Keratinocyte (primary cell): ENCODE results near the gene IPPK. TPM values are rescaled to one million over a fixed set of nuclear protein-coding genes. Genes with fewer than 3 reads are reported as not detected.

Source experiments
- DNase-seq: peaks from one replicate; pipeline ENCODE4 v3.0.0-alpha.2; 2011; ENCODE audit warnings: low read depth, missing footprints, low spot score
- FAIRE-seq: peaks from 2 replicates; lab custom pipeline; 2011; peaks lifted over from hg19 to GRCh38; lab: Jason Lieb, UNC
- H2AFZ ChIP-seq: 2 replicates; pipeline ENCODE4 v1.6.0; 2012; ENCODE audit warnings: low read length, control low read depth, inconsistent platforms; ENCODE audit not compliant: control insufficient read depth
- H3K27ac ChIP-seq: 2 replicates; pipeline ENCODE4 v1.5.1; 2011; ENCODE audit warnings: low read length; ENCODE audit not compliant: control insufficient read depth, insufficient read depth
- H3K27me3 ChIP-seq: 3 replicates; pipeline ENCODE4 v1.6.0; 2011; ENCODE audit warnings: low read length; ENCODE audit not compliant: control insufficient read depth, insufficient read depth; ENCODE audit errors: extremely low read depth
- H3K36me3 ChIP-seq, 2 experiments: 2 replicates in 1 of 2; 3 replicates in 1 of 2; pipeline ENCODE4 v1.5.1; 2011; ENCODE audit warnings: low read length in 2 of 2, mild to moderate bottlenecking in 1 of 2; ENCODE audit not compliant: control insufficient read depth in 2 of 2, insufficient read depth in 2 of 2; ENCODE audit errors: extremely low read depth in 1 of 2
- H3K4me1 ChIP-seq: 3 replicates; pipeline ENCODE4 v1.5.1; 2011; ENCODE audit warnings: low read length; ENCODE audit not compliant: control insufficient read depth, insufficient read depth; ENCODE audit errors: extremely low read depth
- H3K4me2 ChIP-seq: 3 replicates; pipeline ENCODE4 v1.6.0; 2011; ENCODE audit warnings: low read depth, low read length; ENCODE audit not compliant: control insufficient read depth, insufficient read depth; ENCODE audit errors: extremely low read depth
- H3K4me3 ChIP-seq, 3 experiments: fragments of 200-600 bp in 1 of 3; sonication (generic) in 1 of 3; 2 replicates in 2 of 3; 3 replicates in 1 of 3; pipeline ENCODE4 v1.5.1; 2011 to 2016; ENCODE audit warnings: low read length in 3 of 3, mild to moderate bottlenecking in 3 of 3, control low read depth in 2 of 3, inconsistent platforms in 1 of 3, low read depth in 1 of 3, mixed read lengths in 1 of 3, mixed run types in 1 of 3, moderate library complexity in 1 of 3; ENCODE audit not compliant: control insufficient read depth in 2 of 3, insufficient read depth in 2 of 3; ENCODE audit errors: extremely low read depth in 1 of 3
- H3K79me2 ChIP-seq: 2 replicates; pipeline ENCODE4 v1.6.0; 2012; ENCODE audit warnings: low read length; ENCODE audit not compliant: control insufficient read depth, insufficient read depth
- H3K9ac ChIP-seq: 3 replicates; pipeline ENCODE4 v1.6.0; 2011; ENCODE audit warnings: low read length; ENCODE audit not compliant: control insufficient read depth, insufficient read depth; ENCODE audit errors: extremely low read depth
- H3K9me1 ChIP-seq: 3 replicates; pipeline ENCODE4 v1.6.0; 2011; ENCODE audit warnings: low read length; ENCODE audit not compliant: control insufficient read depth, insufficient read depth; ENCODE audit errors: extremely low read depth
- H3K9me3 ChIP-seq: 2 replicates; pipeline ENCODE4 v1.5.1; 2012; ENCODE audit warnings: low read depth, low read length; ENCODE audit not compliant: control insufficient read depth
- H4K20me1 ChIP-seq: 3 replicates; pipeline ENCODE4 v1.6.0; 2011; ENCODE audit warnings: low read length; ENCODE audit not compliant: control insufficient read depth, insufficient read depth; ENCODE audit errors: extremely low read depth
- EZH2 ChIP-seq: IDR thresholded peaks from one replicate; pipeline ENCODE4 v1.6.1; 2012; ENCODE audit warnings: inconsistent platforms, mild to moderate bottlenecking, low read length, moderate library complexity
- dilution Hi-C: fragments of 300-500 bp; cut with MboI; formaldehyde crosslinking; loops from one replicate; pipeline ENCODE4 v1.7.0; 2020; ENCODE audit warnings: low sequenced_read_pairs; ENCODE audit not compliant: extremely low pct_ligation_motif_present
- polyA plus RNA-seq, 5 experiments: library from polyadenylated mRNA; depleted of rRNA in 3 of 5; stranded (reverse) in 3 of 5; stranded (forward) in 1 of 5; unstranded in 1 of 5; fragments of >200 nt; gene quantifications; 1 replicate in 1 of 5; 2 replicates in 3 of 5; 3 replicates in 1 of 5; pipeline versions ENCODE4 v1.2.1 to v1.2.3, GENCODE V29; 2011 to 2012; ENCODE audit warnings: missing spikeins in 2 of 5, low read depth in 1 of 5, low replicate concordance in 1 of 5
- TF ChIP-seq, protein P1 (sequence below), 3 experiments: IDR thresholded peaks in 1 of 3; conservative IDR thresholded peaks in 1 of 3; optimal IDR thresholded peaks in 1 of 3; 2 replicates in 2 of 3; 3 replicates in 1 of 3; pipeline versions ENCODE3 to v1.5.1; 2011; ENCODE audit warnings: low read length in 3 of 3, mild to moderate bottlenecking in 3 of 3, moderate library complexity in 2 of 3, control low read depth in 1 of 3, inconsistent platforms in 1 of 3; ENCODE audit not compliant: insufficient read depth in 2 of 3; ENCODE audit errors: extremely low read depth in 1 of 3

Gene IPPK
- polyA plus RNA-seq, 1 donor (not counting 4 experiments of a cell fraction or from before 2014, with no cell fraction given), result 32.4 TPM

- H3K4me3 ChIP-seq, result no peak overlapping the region
- H3K9me1 ChIP-seq, result no peaks in the 10 kb centered on the region
- no peaks in the 10 kb centered on the region for H3K27me3 ChIP-seq
- FAIRE-seq, result no peak
- peak overlapping the region; percentile 78 for H3K9ac ChIP-seq
- H3K4me2 ChIP-seq, result peak overlapping the region; percentile 57
- H3K79me2 ChIP-seq, result peaks cover 41% of the 10 kb centered on the region
- H3K4me1 ChIP-seq, result peaks cover 36% of the 10 kb centered on the region
- no peaks in the 10 kb centered on the region for H4K20me1 ChIP-seq
- H3K27ac ChIP-seq, result peak overlapping the region; percentile 86
- H3K9me3 ChIP-seq, result no peaks in the 10 kb centered on the region
- dilution Hi-C loops, result no loop called here
- H2AFZ ChIP-seq, result no peak overlapping the region
- TF ChIP-seq, protein P1, sequence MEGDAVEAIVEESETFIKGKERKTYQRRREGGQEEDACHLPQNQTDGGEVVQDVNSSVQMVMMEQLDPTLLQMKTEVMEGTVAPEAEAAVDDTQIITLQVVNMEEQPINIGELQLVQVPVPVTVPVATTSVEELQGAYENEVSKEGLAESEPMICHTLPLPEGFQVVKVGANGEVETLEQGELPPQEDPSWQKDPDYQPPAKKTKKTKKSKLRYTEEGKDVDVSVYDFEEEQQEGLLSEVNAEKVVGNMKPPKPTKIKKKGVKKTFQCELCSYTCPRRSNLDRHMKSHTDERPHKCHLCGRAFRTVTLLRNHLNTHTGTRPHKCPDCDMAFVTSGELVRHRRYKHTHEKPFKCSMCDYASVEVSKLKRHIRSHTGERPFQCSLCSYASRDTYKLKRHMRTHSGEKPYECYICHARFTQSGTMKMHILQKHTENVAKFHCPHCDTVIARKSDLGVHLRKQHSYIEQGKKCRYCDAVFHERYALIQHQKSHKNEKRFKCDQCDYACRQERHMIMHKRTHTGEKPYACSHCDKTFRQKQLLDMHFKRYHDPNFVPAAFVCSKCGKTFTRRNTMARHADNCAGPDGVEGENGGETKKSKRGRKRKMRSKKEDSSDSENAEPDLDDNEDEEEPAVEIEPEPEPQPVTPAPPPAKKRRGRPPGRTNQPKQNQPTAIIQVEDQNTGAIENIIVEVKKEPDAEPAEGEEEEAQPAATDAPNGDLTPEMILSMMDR (optimal IDR thresholded peaks at IDR 0.05 in 1 of 3, IDR thresholded peaks at IDR 0.05 in 1 of 3, conservative IDR thresholded peaks at IDR 0.05 in 1 of 3; ENCODE audit: extremely low read depth in 1 of 3, insufficient read depth in 2 of 3, low read length in 3 of 3), result no peak
- TF ChIP-seq EZH2, result no peak
- DNase-seq, result no peak
- peaks cover 19 to 40% of the 10 kb centered on the region in 2 experiments for H3K36me3 ChIP-seq
Measured at GRCh38 chr9:92655366-92655765, 14.6 kb downstream of the IPPK start.

DNA sequence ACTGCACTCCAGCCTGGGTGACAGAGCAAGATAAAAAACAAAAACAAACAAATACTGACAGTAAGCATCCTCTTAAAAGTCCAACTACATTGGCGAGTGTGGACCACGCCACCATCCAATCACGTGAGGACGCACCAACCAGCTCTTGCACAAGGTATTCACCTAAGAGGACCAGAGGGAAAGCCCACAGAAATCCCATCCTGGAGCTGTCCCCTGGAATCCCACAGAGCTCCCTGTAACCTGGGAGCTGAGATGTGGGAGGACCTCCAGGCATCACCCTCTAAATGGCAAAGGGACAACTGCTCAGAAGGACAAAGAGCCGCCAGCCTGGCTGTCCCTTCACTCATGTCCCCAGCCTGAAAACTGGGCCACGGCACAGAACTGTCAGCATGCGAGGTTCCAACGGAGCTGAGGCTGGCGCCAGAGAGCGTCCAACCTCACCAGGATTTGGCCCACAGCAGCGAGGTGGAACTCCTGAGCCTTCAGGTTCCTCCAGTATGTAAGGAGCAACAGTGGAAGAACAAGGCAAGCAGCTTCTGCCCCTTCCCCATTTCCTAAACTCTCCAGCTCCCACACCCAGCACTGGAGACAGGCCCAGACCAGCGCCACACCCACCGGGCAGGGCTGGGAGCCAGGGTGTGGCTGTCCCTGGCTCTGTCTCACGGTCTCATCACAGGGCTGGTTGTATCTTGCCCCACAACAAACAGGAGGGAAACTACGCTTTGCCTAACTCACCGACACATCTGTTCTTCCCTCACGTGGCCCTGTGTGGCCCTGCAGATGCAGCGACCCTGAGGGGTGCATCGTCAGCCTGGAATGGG lies 15.2 kb downstream of the IPPK start:
- Histone ChIP-seq H3K4me2 (peak overlapping the region; percentile 57), H3K4me3 (peak overlapping the region in 1 of 3 experiments; percentile 4), H4K20me1 (no peaks in the 10 kb centered on the region), H3K4me1 (peaks cover 36% of the 10 kb centered on the region), H3K36me3 (peaks cover 21 to 36% of the 10 kb centered on the region in 2 experiments), H3K27ac (peak overlapping the region; percentile 86), H2AFZ (no peak overlapping the region), H3K79me2 (peaks cover 34% of the 10 kb centered on the region), H3K9ac (peak overlapping the region; percentile 78), H3K9me3 (no peaks in the 10 kb centered on the region), H3K27me3 (no peaks in the 10 kb centered on the region), H3K9me1 (no peaks in the 10 kb centered on the region)
- TF ChIP-seq, protein P1 (optimal IDR thresholded peaks at IDR 0.05 in 1 of 3, IDR thresholded peaks at IDR 0.05 in 1 of 3, conservative IDR thresholded peaks at IDR 0.05 in 1 of 3; ENCODE audit: extremely low read depth in 1 of 3, insufficient read depth in 2 of 3, low read length in 3 of 3), result peak in 2 of 3 experiments; percentile 5 to 20
- TF ChIP-seq EZH2, result no peak
- DNase-seq, result peak; percentile 71
- dilution Hi-C loops, result no loop called here
- FAIRE-seq, result peak; percentile 92
